Hepatocyte (in vitro differentiated cells): Measurements from ENCODE around the gene GLI3. TPM values are rescaled to one million over a fixed set of nuclear protein-coding genes. Genes with fewer than 3 reads are reported as not detected.

Experiments
- DNase-seq: peaks from one replicate; pipeline ENCODE4 v3.0.0-alpha.2; 2016; ENCODE audit warnings: low spot score
- H2AFZ ChIP-seq: fragments of 200-600 bp; sonication (generic); 2 replicates; pipeline ENCODE4 v1.6.0; 2016; ENCODE audit warnings: antibody characterized with exemption, mild to moderate bottlenecking
- H3K27ac ChIP-seq: fragments of 200-600 bp; sonication (generic); 2 replicates; pipeline ENCODE4 v1.5.1; 2016; ENCODE audit warnings: mild to moderate bottlenecking
- H3K27me3 ChIP-seq: fragments of 200-600 bp; sonication (generic); 2 replicates; pipeline ENCODE4 v1.6.1; 2016
- H3K36me3 ChIP-seq: fragments of 200-600 bp; sonication (generic); replicated peaks from 2 replicates; pipeline ENCODE4 v1.5.1; 2016; ENCODE audit warnings: low read depth; ENCODE audit not compliant: insufficient read depth
- H3K4me1 ChIP-seq: fragments of 200-600 bp; sonication (generic); 2 replicates; pipeline ENCODE4 v1.5.1; 2016; ENCODE audit warnings: mild to moderate bottlenecking, moderate library complexity; ENCODE audit not compliant: insufficient read depth
- H3K4me2 ChIP-seq: fragments of 200-600 bp; sonication (generic); 2 replicates; pipeline ENCODE4 v1.6.0; 2016
- H3K4me3 ChIP-seq: fragments of 200-600 bp; sonication (generic); 2 replicates; pipeline ENCODE4 v1.5.1; 2016; ENCODE audit warnings: mild to moderate bottlenecking
- H3K79me2 ChIP-seq: fragments of 200-600 bp; sonication (generic); 2 replicates; pipeline ENCODE4 v1.6.0; 2017; ENCODE audit warnings: mild to moderate bottlenecking
- H3K9me2 ChIP-seq: fragments of 200-600 bp; sonication (generic); replicated peaks from 2 replicates; pipeline ENCODE4 v1.6.0; 2017; ENCODE audit warnings: mild to moderate bottlenecking; ENCODE audit not compliant: insufficient read depth
- H3K9me3 ChIP-seq: fragments of 200-600 bp; sonication (generic); 2 replicates; pipeline ENCODE4 v1.5.1; 2016; ENCODE audit warnings: low read depth, mild to moderate bottlenecking
- H4K20me1 ChIP-seq: fragments of 200-600 bp; sonication (generic); 2 replicates; pipeline ENCODE4 v1.6.0; 2016; ENCODE audit warnings: mild to moderate bottlenecking; ENCODE audit not compliant: insufficient read depth, poor library complexity, severe bottlenecking
- EZH2 ChIP-seq: fragments of 200-600 bp; sonication (generic); IDR thresholded peaks from 2 replicates; pipeline ENCODE4 v1.6.1; 2016; ENCODE audit warnings: antibody characterized with exemption, mild to moderate bottlenecking, borderline replicate concordance
- EZH2phosphoT487 ChIP-seq: fragments of 200-600 bp; sonication (generic); IDR thresholded peaks from one replicate; pipeline ENCODE4 v1.6.1; 2018; ENCODE audit warnings: antibody characterized with exemption, mild to moderate bottlenecking, low read depth, moderate library complexity; ENCODE audit not compliant: unreplicated experiment, severe bottlenecking
- WGBS: methylation state at CpG from one replicate; pipeline ENCODE4 v1.1.6; 2016; ENCODE audit warnings: low lambda C conversion rate; ENCODE audit errors: missing lambda C conversion rate; 5-methylcytosine and 5-hydroxymethylcytosine counted together
- polyA plus RNA-seq: library from polyadenylated mRNA; unstranded; fragments of >200 nt; fragmentation: Nextera tagmentation; extraction: Ambion mirVana; gene quantifications from 2 replicates; pipeline ENCODE4 v1.2.1, GENCODE V29; 2016
- total RNA-seq: library from RNA; depleted of rRNA; stranded (reverse); fragments of >200 nt; gene quantifications from 2 replicates; pipeline ENCODE4 v1.2.3, GENCODE V29; 2014
- TF ChIP-seq, protein P1 (sequence below): fragments of 200-600 bp; sonication (generic); IDR thresholded peaks from 2 replicates; pipeline ENCODE4 v1.5.1; 2016; ENCODE audit warnings: antibody characterized with exemption, mild to moderate bottlenecking; ENCODE audit not compliant: poor library complexity

GLI3 gene
- total and polyA plus RNA-seq, 2 experiments from 2014 or later: 5.5 to 20.0 TPM

DNA sequence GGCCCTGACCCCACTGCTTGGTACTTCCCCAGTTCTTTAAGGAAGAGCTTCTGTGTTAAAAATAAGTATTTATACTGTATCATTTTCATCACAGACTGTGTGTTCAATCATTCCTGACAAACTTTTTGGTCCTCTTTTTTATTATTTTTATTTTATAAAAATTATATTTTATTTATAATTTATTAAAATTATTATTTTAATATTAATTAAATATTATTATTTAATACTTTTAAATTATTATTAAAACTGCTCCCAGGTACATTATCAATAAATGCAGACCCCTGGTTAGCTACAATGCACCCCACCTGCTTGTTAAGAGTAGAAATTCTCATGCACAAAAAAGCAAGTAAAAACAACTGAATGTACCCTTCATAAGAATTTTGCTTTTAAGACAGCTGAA is 172.0 kb downstream of the GLI3 start:
- Histone ChIP-seq H3K36me3 (no peaks in the 10 kb centered on the region), H3K27ac (no peak overlapping the region), H3K9me3 (no peaks in the 10 kb centered on the region), H3K9me2 (no peaks in the 10 kb centered on the region), H3K4me2 (no peak overlapping the region), H3K27me3 (no peaks in the 10 kb centered on the region), H3K4me3 (no peak overlapping the region), H3K79me2 (no peaks in the 10 kb centered on the region), H3K4me1 (peaks cover 7% of the 10 kb centered on the region), H2AFZ (no peak overlapping the region), H4K20me1 (no peaks in the 10 kb centered on the region)
- TF ChIP-seq EZH2phosphoT487: no peak
- TF ChIP-seq, protein P1, sequence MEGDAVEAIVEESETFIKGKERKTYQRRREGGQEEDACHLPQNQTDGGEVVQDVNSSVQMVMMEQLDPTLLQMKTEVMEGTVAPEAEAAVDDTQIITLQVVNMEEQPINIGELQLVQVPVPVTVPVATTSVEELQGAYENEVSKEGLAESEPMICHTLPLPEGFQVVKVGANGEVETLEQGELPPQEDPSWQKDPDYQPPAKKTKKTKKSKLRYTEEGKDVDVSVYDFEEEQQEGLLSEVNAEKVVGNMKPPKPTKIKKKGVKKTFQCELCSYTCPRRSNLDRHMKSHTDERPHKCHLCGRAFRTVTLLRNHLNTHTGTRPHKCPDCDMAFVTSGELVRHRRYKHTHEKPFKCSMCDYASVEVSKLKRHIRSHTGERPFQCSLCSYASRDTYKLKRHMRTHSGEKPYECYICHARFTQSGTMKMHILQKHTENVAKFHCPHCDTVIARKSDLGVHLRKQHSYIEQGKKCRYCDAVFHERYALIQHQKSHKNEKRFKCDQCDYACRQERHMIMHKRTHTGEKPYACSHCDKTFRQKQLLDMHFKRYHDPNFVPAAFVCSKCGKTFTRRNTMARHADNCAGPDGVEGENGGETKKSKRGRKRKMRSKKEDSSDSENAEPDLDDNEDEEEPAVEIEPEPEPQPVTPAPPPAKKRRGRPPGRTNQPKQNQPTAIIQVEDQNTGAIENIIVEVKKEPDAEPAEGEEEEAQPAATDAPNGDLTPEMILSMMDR: no peak
- no peak for TF ChIP-seq EZH2
- no peak for DNase-seq

DNA sequence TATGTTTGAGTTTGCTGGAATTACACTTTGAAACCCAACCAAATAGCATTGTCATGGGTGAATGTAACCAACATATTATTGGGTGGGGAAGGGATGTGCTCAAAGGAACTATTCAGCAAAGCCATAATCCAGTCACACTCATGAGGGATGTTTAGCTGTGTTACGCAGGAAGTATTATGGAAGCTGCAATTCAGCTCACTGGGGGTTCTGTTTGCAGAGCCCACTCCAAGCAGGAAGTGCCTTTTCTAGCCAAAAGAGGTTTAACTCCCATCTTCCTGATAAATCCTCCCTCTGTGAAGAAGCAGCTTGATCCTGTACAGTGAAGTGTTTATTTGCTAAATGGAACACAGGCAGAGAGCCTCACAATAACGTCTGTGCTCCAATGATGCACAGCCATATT is 172.5 kb downstream of the GLI3 start:
- Histone ChIP-seq H3K79me2 (no peaks in the 10 kb centered on the region), H4K20me1 (no peaks in the 10 kb centered on the region), H3K9me3 (no peaks in the 10 kb centered on the region), H3K4me3 (no peak overlapping the region), H3K27ac (no peak overlapping the region), H2AFZ (no peak overlapping the region), H3K9me2 (no peaks in the 10 kb centered on the region), H3K4me1 (peaks cover 7% of the 10 kb centered on the region), H3K27me3 (no peaks in the 10 kb centered on the region), H3K4me2 (no peak overlapping the region), H3K36me3 (no peaks in the 10 kb centered on the region)
- DNase-seq: no peak
- TF ChIP-seq EZH2: no peak
- no peak for TF ChIP-seq EZH2phosphoT487
- TF ChIP-seq, protein P1: no peak
- WGBS: 73% methylated on average over 2 of the region's 2 CpGs

DNA sequence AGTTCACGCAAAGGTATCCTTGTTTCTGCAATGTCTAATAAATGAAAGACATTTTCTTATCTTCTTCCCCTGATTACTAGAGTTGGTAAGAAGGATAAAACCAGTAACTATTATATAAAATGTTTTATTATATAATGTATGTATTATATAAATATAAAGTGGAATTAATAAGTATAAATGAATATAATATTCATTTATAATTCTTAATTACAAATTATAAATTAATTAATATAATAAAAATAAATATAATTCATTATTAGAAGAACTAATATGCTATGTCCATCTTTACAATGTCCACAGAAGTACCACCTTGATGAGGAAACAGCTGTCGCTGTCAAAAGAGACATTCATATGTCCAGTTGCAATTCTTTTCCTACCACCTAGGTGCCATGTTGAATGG is 177.7 kb downstream of the GLI3 start:
- Histone ChIP-seq H4K20me1 (no peaks in the 10 kb centered on the region), H3K27ac (no peak overlapping the region)
- DNase-seq: no peak

More for the DNA sequence above, 177.7 kb downstream of the GLI3 start:
- no peaks in the 10 kb centered on the region for H3K9me2 ChIP-seq
- peaks cover 3% of the 10 kb centered on the region for H3K79me2 ChIP-seq
- no peaks in the 10 kb centered on the region for H3K9me3 ChIP-seq
- no peak overlapping the region for H3K4me3 ChIP-seq
- no peaks in the 10 kb centered on the region for H3K36me3 ChIP-seq
- no peak overlapping the region for H3K4me2 ChIP-seq
- WGBS: 79% methylated on average over 2 of the region's 2 CpGs
- H3K27me3 ChIP-seq: no peaks in the 10 kb centered on the region
- no peak overlapping the region for H2AFZ ChIP-seq
- TF ChIP-seq EZH2 (no peak), EZH2phosphoT487 (no peak)
- TF ChIP-seq, protein P1: no peak
- H3K4me1 ChIP-seq: no peaks in the 10 kb centered on the region
